ENCODE results near the gene CYB5A.

- no peak for TF ChIP-seq CTCF (IDR thresholded peaks at IDR 0.05; ENCODE audit: poor library complexity)
- no peak for TF ChIP-seq EZH2 (IDR thresholded peaks at IDR 0.05; ENCODE audit: borderline replicate concordance)
- no peak for TF ChIP-seq EZH2phosphoT487 (IDR thresholded peaks at IDR 0.05; ENCODE audit: low read depth, severe bottlenecking, unreplicated experiment)
These were observed 23.1 kb upstream of the CYB5A start for GRCh38 chr18:74314759-74315463.

Data from hepatocyte (in vitro differentiated cells).